Breast epithelium (tissue), 3 donors: ENCODE measurements around the gene DLD.

ENCODE experiments used
- CTCF ChIP-seq, 3 donors: fragments of 450-650 bp; IDR thresholded peaks; one replicate each; pipeline ENCODE4 v1.5.1; 2016 to 2017; ENCODE audit warnings: antibody characterized with exemption in 3 of 3, mild to moderate bottlenecking in 3 of 3, moderate library complexity in 3 of 3
- POLR2A ChIP-seq: fragments of 450-650 bp; IDR thresholded peaks from one replicate; pipeline ENCODE4 v1.6.1; 2016; ENCODE audit warnings: antibody characterized with exemption, mild to moderate bottlenecking, moderate library complexity
- POLR2AphosphoS5 ChIP-seq, 3 donors: sonication (generic); formaldehyde crosslinking; IDR thresholded peaks; one replicate each; pipeline ENCODE4 v1.6.1; 2017; ENCODE audit warnings: antibody characterized with exemption in 3 of 3

- TF ChIP-seq CTCF (IDR thresholded peaks at IDR 0.05), result no peak
- TF ChIP-seq POLR2A, result no peak
- TF ChIP-seq POLR2AphosphoS5 (IDR thresholded peaks at IDR 0.05), result no peak
Observed at GRCh38 chr7:107937531-107937930, 46.5 kb downstream of the DLD start.
